Tibial artery (tissue), 4 donors: Measurements from ENCODE around the gene RXRA.

ENCODE experiments used
- DNase-seq, 2 donors: peaks; one replicate each; pipeline ENCODE4 v3.0.0-alpha.2; 2019
- H3K27ac ChIP-seq, 2 donors: fragments of 200-600 bp; sonication (generic) in 1 of 2; 1 replicate in 1 of 2; 2 replicates in 1 of 2; pipeline ENCODE4 v1.5.1; 2018 to 2019; ENCODE audit warnings: mild to moderate bottlenecking in 1 of 2
- H3K27me3 ChIP-seq, 2 donors: fragments of 200-600 bp; sonication (generic) in 1 of 2; one replicate each; pipeline versions ENCODE4 v1.5.1 to v1.6.0; 2016 to 2019
- H3K36me3 ChIP-seq, 3 donors: fragments of 200-600 bp; sonication (generic) in 2 of 3; one replicate each; pipeline ENCODE4 v1.5.1; 2016 to 2019; ENCODE audit warnings: mild to moderate bottlenecking in 2 of 3
- H3K4me1 ChIP-seq, 4 donors: fragments of 200-600 bp; sonication (generic) in 2 of 4; 1 replicate in 3 of 4; 2 replicates in 1 of 4; pipeline ENCODE4 v1.5.1; 2016 to 2019
- H3K4me3 ChIP-seq, 2 donors: fragments of 200-600 bp; sonication (generic) in 1 of 2; 1 replicate in 1 of 2; 2 replicates in 1 of 2; pipeline ENCODE4 v1.5.1; 2018 to 2019; ENCODE audit warnings: mild to moderate bottlenecking in 2 of 2
- H3K9me3 ChIP-seq, 3 donors: fragments of 200-600 bp; sonication (generic) in 1 of 3; one replicate each; pipeline ENCODE4 v1.5.1; 2016 to 2019
- CTCF ChIP-seq, 2 experiments: fragments of 200-600 bp in 1 of 2; fragments of 450-650 bp in 1 of 2; IDR thresholded peaks; one replicate each; pipeline ENCODE4 v1.5.1; 2017 to 2019; ENCODE audit warnings: antibody characterized with exemption in 2 of 2, mild to moderate bottlenecking in 1 of 2, moderate library complexity in 1 of 2
- intact Hi-C: fragments of 100-400 bp; cut with DNase I; formaldehyde crosslinking; loops from one replicate; pipeline ENCODE4 v1.15.0; 2023; ENCODE audit warnings: low total_unique reads

The RXRA gene

GRCh38 chr9:134283692-134284265 is 42.5 kb upstream of the RXRA start:
- Histone ChIP-seq H3K27ac (no peak overlapping the region), H3K4me1 (peaks cover 0 to 31% (median 9%) of the 10 kb centered on the region in 4 donors), H3K36me3 (no peaks in the 10 kb centered on the region), H3K27me3 (peaks cover 0 to 37% of the 10 kb centered on the region in 2 donors), H3K4me3 (no peak overlapping the region), H3K9me3 (no peaks in the 10 kb centered on the region)
- intact Hi-C loops: no loop called here
- no peak for DNase-seq
- no peak for TF ChIP-seq CTCF (IDR thresholded peaks at IDR 0.05)

GRCh38 chr9:134284273-134284672 is 42.0 kb upstream of the RXRA start:
- DNase-seq: peak in 1 of 2 donors; percentile 74
- Histone ChIP-seq H3K9me3 (no peaks in the 10 kb centered on the region), H3K4me1 (peaks cover 0 to 31% (median 9%) of the 10 kb centered on the region in 4 donors), H3K4me3 (no peak overlapping the region), H3K27ac (no peak overlapping the region), H3K27me3 (peaks cover 0 to 39% of the 10 kb centered on the region in 2 donors), H3K36me3 (no peaks in the 10 kb centered on the region)
- no peak for TF ChIP-seq CTCF (IDR thresholded peaks at IDR 0.05)
- intact Hi-C loops: no loop called here

GRCh38 chr9:134284741-134285140 is 41.5 kb upstream of the RXRA start:
- H3K36me3 ChIP-seq: no peaks in the 10 kb centered on the region
- no peak for DNase-seq
- peaks cover 0 to 42% of the 10 kb centered on the region in 2 donors for H3K27me3 ChIP-seq
- H3K4me1 ChIP-seq: peaks cover 0 to 31% (median 9%) of the 10 kb centered on the region in 4 donors
- no peak overlapping the region for H3K27ac ChIP-seq
- intact Hi-C loops: no loop called here
- H3K9me3 ChIP-seq: no peaks in the 10 kb centered on the region
- no peak overlapping the region for H3K4me3 ChIP-seq
- TF ChIP-seq CTCF (IDR thresholded peaks at IDR 0.05): no peak

- Histone ChIP-seq H3K27me3 (peaks cover 0 to 42% of the 10 kb centered on the region in 2 donors), H3K27ac (no peak overlapping the region), H3K9me3 (no peaks in the 10 kb centered on the region), H3K36me3 (no peaks in the 10 kb centered on the region), H3K4me3 (no peak overlapping the region), H3K4me1 (peaks cover 0 to 31% (median 9%) of the 10 kb centered on the region in 4 donors)
- TF ChIP-seq CTCF (IDR thresholded peaks at IDR 0.05): no peak
- DNase-seq: no peak
- intact Hi-C loops: no loop called here
Observed at GRCh38 chr9:134285215-134285845, 40.9 kb upstream of the RXRA start.

- intact Hi-C loops: no loop called here
- no peaks in the 10 kb centered on the region for H3K36me3 ChIP-seq
- H3K27me3 ChIP-seq: peaks cover 0 to 49% of the 10 kb centered on the region in 2 donors
- no peak overlapping the region for H3K4me3 ChIP-seq
- H3K4me1 ChIP-seq: peaks cover 0 to 31% (median 9%) of the 10 kb centered on the region in 4 donors
- H3K27ac ChIP-seq: no peak overlapping the region
- DNase-seq: no peak
- no peak for TF ChIP-seq CTCF (IDR thresholded peaks at IDR 0.05)
- no peaks in the 10 kb centered on the region for H3K9me3 ChIP-seq
Observed at GRCh38 chr9:134286471-134287245, 39.6 kb upstream of the RXRA start.
